ENCODE data around the gene PPP1R13B.

The PPP1R13B gene

GRCh38 chr14:103879570-103880347 lies 32.4 kb upstream of the PPP1R13B start:
- DNase-seq, result no peak

GRCh38 chr14:103879118-103879569 lies 31.8 kb upstream of the PPP1R13B start:
- DNase-seq, result no peak

DNA sequence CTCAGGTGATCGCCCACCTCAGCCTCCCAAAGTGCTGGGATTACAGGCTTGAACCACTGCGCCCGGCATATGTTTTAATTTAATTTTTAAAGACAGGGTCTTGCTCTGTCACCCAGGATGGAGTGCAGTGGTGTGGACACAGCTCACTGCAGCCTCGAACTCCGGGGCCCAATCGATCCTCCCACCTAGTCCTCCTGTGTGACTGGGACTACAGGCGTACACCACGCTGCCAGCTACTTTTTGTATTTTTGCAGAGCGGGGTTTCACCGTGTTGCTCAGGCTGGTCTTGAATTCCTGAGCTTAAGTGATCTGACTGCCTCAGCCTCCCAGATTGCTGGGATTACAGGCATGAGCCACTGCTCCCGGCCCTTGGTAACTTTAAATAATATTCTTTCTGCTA lies 30.8 kb upstream of the PPP1R13B start:
- no peak for DNase-seq

DNA sequence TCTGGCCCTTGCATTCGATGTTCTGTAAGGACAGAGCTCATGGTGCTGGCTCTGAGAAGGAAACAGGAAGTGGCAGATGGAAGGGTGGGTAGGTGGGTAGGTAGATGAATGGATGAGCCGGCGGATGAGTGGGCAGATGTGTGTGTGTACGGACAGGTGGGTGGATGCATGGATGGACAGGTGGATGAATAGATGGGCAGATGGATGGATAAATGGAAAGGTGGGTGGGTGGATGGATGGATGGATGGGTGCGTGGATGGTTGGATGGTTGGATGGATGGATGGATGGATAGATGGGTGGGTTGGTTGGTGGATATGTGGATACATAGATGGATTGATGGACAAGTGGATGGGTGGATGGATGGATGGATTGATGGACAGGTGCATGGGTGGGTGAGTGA lies 27.6 kb upstream of the PPP1R13B start:
- no peak for DNase-seq

- DNase-seq, result no peak
Measured at GRCh38 chr14:103872481-103873113, 25.2 kb upstream of the PPP1R13B start.

DNA sequence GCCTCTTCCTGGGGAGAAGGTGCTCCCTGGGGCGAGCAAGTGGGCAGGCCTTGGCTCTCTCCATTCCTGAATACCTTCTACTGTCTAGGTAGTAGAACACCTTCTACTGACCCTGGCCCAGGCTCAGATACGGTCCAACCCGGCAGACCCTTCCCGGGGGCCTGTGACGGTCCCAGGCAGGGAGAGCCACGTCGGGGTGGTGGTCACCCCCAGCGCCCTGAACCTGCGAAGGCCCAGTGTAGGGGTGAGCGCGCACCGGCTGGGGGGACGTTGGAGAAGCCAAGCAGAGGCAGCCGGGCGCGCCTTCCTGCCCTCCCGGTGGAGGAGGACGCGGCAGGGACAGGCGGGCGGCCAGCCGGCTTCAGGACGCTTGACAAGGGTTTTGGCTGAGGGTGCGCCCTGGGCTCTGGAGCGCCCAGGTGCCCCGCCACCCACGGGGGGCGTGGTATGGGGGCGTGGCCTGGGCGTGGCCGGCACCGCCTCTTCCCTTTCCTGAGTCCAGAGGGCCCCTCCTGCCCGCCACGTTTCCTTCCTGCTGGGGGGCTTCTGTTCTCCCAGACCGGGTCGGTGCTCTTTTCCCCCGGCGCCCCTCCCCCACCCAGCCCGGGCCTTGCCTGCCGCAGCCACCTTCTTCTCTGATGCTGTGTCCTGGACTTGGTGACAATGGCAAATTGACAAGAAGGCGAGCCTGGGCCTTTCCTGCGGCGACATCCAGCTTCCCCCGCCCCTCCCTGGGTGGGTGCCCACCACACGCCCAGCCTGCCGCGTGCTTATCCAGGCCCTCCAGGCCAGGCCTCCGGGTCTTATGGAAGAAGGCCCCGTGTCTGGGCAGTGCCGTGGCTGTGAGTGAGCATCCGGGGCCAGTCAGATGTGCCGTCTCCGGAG lies 24.5 kb upstream of the PPP1R13B start:
- DNase-seq, result no peak

GRCh38 chr14:103870891-103871595 lies 23.7 kb upstream of the PPP1R13B start:
- no peak for DNase-seq

GRCh38 chr14:103870144-103870876 lies 22.9 kb upstream of the PPP1R13B start:
- no peak for DNase-seq

- DNase-seq, result no peak
Measured at GRCh38 chr14:103869406-103870143, 22.2 kb upstream of the PPP1R13B start.

GRCh38 chr14:103868242-103868897 lies 21.0 kb upstream of the PPP1R13B start:
- no peak for DNase-seq

DNA sequence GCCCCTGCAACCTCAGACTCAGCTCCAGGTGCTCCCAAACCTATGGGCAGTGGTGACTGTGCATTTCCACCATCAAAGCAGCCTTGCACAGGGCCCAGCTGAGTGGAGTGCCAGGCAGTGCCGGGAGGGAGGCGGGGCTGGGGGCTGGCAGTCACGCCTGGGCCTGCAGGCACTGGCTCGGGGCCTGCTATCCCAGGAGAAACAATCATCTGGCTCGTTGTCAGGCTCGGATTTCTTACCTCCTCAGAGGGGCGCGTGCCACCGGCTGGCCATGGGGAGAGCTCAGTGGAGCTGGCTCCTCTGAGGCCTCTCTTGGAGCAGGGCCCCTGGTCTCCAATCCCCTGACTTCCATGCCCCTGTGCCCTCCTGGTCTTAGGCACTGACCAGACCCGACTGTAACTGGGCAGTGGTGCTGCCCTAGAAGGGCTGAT lies 20.2 kb upstream of the PPP1R13B start:
- DNase-seq, result no peak

DNA sequence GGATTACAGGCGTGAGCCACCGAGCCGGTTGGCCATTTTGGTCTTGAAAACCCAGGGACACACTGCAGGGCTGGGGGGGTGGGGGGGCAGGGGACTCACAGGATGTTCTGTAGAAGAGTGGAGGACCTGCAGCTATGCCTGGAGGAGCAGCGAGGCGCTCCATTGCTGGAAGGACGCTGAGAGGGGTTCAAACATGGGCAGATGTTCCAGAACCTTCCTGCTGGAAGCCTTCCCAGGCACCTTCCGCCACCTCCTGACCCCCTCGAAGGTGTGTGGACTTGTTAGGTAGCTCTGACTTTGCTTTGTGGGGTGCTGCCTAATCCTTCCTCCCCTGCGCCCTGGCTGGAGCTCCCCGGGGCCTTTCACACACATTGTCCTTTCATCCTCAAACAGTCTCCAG lies 19.6 kb upstream of the PPP1R13B start:
- DNase-seq, result no peak

DNA sequence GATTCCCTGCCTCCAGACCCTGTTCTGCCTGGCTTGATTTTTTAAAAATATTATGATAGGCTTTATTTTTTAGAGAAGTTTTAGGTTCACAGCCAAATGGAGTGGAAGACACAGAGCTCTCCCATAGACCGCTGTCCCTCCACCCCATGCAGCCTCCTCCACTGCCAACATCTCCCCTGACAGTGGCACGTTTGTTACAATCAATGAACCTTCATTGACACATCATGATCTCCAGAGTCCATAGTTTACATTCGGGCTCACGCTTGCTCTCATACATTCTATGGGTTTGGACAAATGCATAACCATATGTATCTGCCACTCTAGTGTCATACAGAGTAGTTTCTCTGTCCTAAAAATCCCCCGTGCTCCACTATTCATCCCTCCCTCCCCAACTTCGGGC lies 15.9 kb upstream of the PPP1R13B start:
- DNase-seq, result no peak

- DNase-seq, result no peak
Measured at GRCh38 chr14:103862393-103862782, 15.0 kb upstream of the PPP1R13B start.

GRCh38 chr14:103861413-103862392 lies 14.3 kb upstream of the PPP1R13B start:
- no peak for DNase-seq

DNA sequence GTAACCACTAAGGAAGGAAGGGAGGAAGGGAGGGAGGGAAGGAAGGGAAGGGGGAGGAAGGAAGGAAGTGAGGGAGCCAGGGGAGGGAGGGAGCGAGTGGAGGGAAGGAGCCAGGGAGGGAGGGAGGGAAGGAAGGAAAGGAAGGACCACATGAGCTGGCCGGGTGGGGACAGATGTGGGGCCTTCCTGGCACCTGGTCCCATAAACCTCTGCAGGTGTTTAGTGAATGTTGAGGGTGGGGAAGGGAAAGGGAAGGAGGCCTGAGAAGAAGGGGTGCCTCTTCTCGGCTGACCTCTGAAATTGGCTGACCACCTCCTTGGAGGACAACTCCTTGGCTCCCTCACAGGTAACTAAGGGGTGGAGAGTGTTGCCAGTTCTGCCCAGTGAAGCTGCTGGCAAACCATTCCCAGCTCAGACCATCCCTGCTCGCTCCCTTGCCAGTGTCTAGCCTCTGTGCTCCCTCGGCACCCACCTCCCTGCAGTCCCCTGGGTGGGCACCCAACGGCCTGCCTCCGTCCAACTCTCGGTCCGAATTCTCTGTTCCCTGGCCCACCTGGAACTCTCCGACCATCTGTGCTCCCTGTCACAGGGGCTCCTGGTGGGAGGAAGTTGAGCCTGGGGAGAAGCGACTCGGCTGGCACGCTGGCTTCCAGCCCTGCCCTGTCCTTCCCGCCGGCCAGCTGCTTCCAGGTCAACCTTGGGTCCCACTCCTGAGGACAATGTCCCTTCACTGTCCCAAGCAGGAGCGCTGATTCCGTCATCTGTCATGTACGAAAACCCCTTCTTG lies 12.2 kb upstream of the PPP1R13B start:
- DNase-seq, result no peak

GRCh38 chr14:103858063-103858781 lies 10.8 kb upstream of the PPP1R13B start:
- no peak for DNase-seq

GRCh38 chr14:103857256-103857655 lies 9.9 kb upstream of the PPP1R13B start:
- DNase-seq, result no peak
